Forelimb muscle (tissue), 1 donor: ENCODE measurements around the gene EPO. TPM values are rescaled to one million over a fixed set of nuclear protein-coding genes. Genes with fewer than 3 reads are reported as not detected.
"Not testable (repeated sequence)": the region's sequence is repeated elsewhere in the genome, so short reads cannot be mapped to it uniquely, and the experiment has no call there.

Experiments
- DNase-seq: peaks from one replicate; pipeline ENCODE4 v3.0.0-alpha.2; 2013; ENCODE audit warnings: low read depth
- polyA plus RNA-seq: library from polyadenylated mRNA; unstranded; fragments of 120-200 nt; gene quantifications from one replicate; pipeline ENCODE4 v1.2.1, GENCODE V29; 2013; ENCODE audit not compliant: insufficient read length

Gene EPO
- polyA plus RNA-seq, 1 donor = 0.18 TPM

GRCh38 chr7:100735730-100736129, 15.5 kb downstream of the EPO start:
- no peak for DNase-seq

- no peak for DNase-seq
These were observed 16.4 kb downstream of the EPO start for GRCh38 chr7:100736671-100737070.

- no peak for DNase-seq
These were observed 19.7 kb downstream of the EPO start for GRCh38 chr7:100739934-100740333.

- DNase-seq = no peak
These were observed 24.3 kb downstream of the EPO start for GRCh38 chr7:100744605-100745004.

- no peak for DNase-seq
These were observed 24.9 kb downstream of the EPO start for GRCh38 chr7:100745184-100745583.

- no peak for DNase-seq
These were observed 32.7 kb downstream of the EPO start for GRCh38 chr7:100752994-100753393.

GRCh38 chr7:100753750-100754149, 33.5 kb downstream of the EPO start:
- no peak for DNase-seq

- DNase-seq = no peak
These were observed 39.3 kb downstream of the EPO start for GRCh38 chr7:100759357-100760171.

- not testable (repeated sequence) for DNase-seq
These were observed 42.6 kb downstream of the EPO start for GRCh38 chr7:100762841-100763240.

GRCh38 chr7:100763556-100764140, 43.4 kb downstream of the EPO start:
- DNase-seq = no peak

- DNase-seq = no peak
These were observed 44.6 kb downstream of the EPO start for GRCh38 chr7:100764841-100765240.

GRCh38 chr7:100765250-100765649, 45.0 kb downstream of the EPO start:
- no peak for DNase-seq

- no peak for DNase-seq
These were observed 48.5 kb downstream of the EPO start for GRCh38 chr7:100768784-100769183.

Other genes starting within 250 kb of the EPO start
- gene TSC22D4, start 241.3 kb upstream of the EPO start, polyA plus RNA-seq = 49.8 TPM
- gene NYAP1, start 236.5 kb upstream of the EPO start, polyA plus RNA-seq = 1.8 TPM
- gene AGFG2, start 181.3 kb upstream of the EPO start, polyA plus RNA-seq = 10.4 TPM
- gene SAP25, start 146.6 kb upstream of the EPO start, polyA plus RNA-seq = 3.5 TPM
- gene LRCH4, start 134.3 kb upstream of the EPO start, polyA plus RNA-seq = 25.3 TPM
- 1.0 TPM for gene FBXO24, start 134.1 kb upstream of the EPO start, polyA plus RNA-seq
- 224 TPM for gene PCOLCE, start 118.1 kb upstream of the EPO start, polyA plus RNA-seq
- 17.1 TPM for gene MOSPD3, start 107.9 kb upstream of the EPO start, polyA plus RNA-seq
- gene TFR2, start 78.9 kb upstream of the EPO start, polyA plus RNA-seq = 0.90 TPM
- gene ACTL6B, start 64.0 kb upstream of the EPO start, polyA plus RNA-seq = not detected
- gene GNB2, start 46.7 kb upstream of the EPO start, polyA plus RNA-seq = 139 TPM
- gene GIGYF1, start 26.2 kb upstream of the EPO start, polyA plus RNA-seq = 30.2 TPM
- gene POP7, start 14.3 kb upstream of the EPO start, polyA plus RNA-seq = 21.0 TPM
- gene ZAN, start 13.1 kb downstream of the EPO start, polyA plus RNA-seq = not detected
- 38.8 TPM for gene EPHB4, start 107.1 kb downstream of the EPO start, polyA plus RNA-seq
- gene SLC12A9, start 132.2 kb downstream of the EPO start, polyA plus RNA-seq = 20.7 TPM
- gene TRIP6, start 146.9 kb downstream of the EPO start, polyA plus RNA-seq = 41.1 TPM
- gene SRRT, start 154.6 kb downstream of the EPO start, polyA plus RNA-seq = 98.4 TPM
- gene UFSP1, start 169.2 kb downstream of the EPO start, polyA plus RNA-seq = 2.0 TPM
- gene ACHE, start 175.4 kb downstream of the EPO start, polyA plus RNA-seq = 67.1 TPM
- 0.10 TPM for gene MUC3A, start 229.1 kb downstream of the EPO start, polyA plus RNA-seq
- 0.48 TPM for gene MUC12, start 249.1 kb downstream of the EPO start, polyA plus RNA-seq